Peyer's patch (tissue), 4 donors: Measurements from ENCODE around the gene DROSHA. TPM values are rescaled to one million over a fixed set of nuclear protein-coding genes. Genes with fewer than 3 reads are reported as not detected.

Experiments
- DNase-seq, 3 donors: peaks; one replicate each; pipeline ENCODE4 v3.0.0-alpha.2; 2017 to 2019
- H3K27ac ChIP-seq, 4 donors: fragments of 200-600 bp; sonication (generic); one replicate each; pipeline ENCODE4 v1.5.1; 2016 to 2019
- H3K27me3 ChIP-seq, 2 donors: fragments of 200-600 bp; sonication (generic); one replicate each; pipeline ENCODE4 v1.5.1; 2019
- H3K36me3 ChIP-seq, 3 donors: fragments of 200-600 bp; sonication (generic); one replicate each; pipeline ENCODE4 v1.5.1; 2016 to 2019
- H3K4me1 ChIP-seq, 4 donors: fragments of 200-600 bp; sonication (generic); one replicate each; pipeline ENCODE4 v1.5.1; 2016 to 2019
- H3K4me3 ChIP-seq, 4 donors: fragments of 200-600 bp; sonication (generic); 1 replicate in 3 of 4; 2 replicates in 1 of 4; pipeline ENCODE4 v1.5.1; 2016 to 2019; ENCODE audit warnings: mild to moderate bottlenecking in 1 of 4
- H3K9me3 ChIP-seq, 4 donors: fragments of 200-600 bp; sonication (generic); one replicate each; pipeline ENCODE4 v1.5.1; 2016 to 2019; ENCODE audit warnings: mild to moderate bottlenecking in 1 of 4
- POLR2A ChIP-seq, 2 donors: fragments of 450-650 bp; IDR thresholded peaks; one replicate each; pipeline ENCODE4 v1.5.1; 2017; ENCODE audit warnings: antibody characterized with exemption in 2 of 2, mild to moderate bottlenecking in 2 of 2, moderate library complexity in 2 of 2
- total RNA-seq, 4 donors: library from RNA; depleted of rRNA; stranded (reverse); fragments of >200 nt; gene quantifications; one replicate each; pipeline ENCODE4 v1.1.0, GENCODE V29; 2016
- TF ChIP-seq, protein P1 (sequence below), 6 experiments: fragments of 450-650 bp in 4 of 6; fragments of 200-600 bp in 2 of 6; sonication (generic) in 1 of 6; IDR thresholded peaks; one replicate each; pipeline ENCODE4 v1.5.1; 2017 to 2019; ENCODE audit warnings: antibody characterized with exemption in 6 of 6, mild to moderate bottlenecking in 3 of 6, moderate library complexity in 1 of 6

The DROSHA gene
- total RNA-seq, 4 donors from 2014 or later = 41.9 to 142 (median 59.0) TPM

DNA sequence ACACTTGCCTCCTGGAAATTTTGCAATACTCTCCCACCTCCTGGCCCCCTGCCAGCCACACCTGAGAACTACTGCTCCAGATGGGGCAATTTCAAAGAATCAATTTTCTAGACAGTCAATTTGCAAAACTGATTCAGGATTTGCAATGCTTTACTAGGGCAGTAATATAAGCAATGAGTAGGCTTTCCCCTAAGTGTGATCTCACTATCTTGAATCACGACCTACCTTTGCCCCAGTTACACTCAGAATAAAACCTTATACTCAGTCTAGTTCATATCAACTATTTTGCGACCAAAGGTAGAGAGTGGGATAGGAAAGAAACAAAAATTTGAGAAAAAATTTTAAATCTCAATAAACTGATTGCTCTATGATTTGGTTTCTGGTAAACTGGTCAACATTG lies 54.4 kb downstream of the DROSHA start:
- Histone ChIP-seq H3K4me3 (no peak overlapping the region), H3K4me1 (no peaks in the 10 kb centered on the region), H3K9me3 (no peaks in the 10 kb centered on the region), H3K27ac (no peak overlapping the region), H3K36me3 (peaks cover 0 to 18% (median 0%) of the 10 kb centered on the region in 3 donors), H3K27me3 (no peaks in the 10 kb centered on the region)
- no peak for DNase-seq
- TF ChIP-seq, protein P1, sequence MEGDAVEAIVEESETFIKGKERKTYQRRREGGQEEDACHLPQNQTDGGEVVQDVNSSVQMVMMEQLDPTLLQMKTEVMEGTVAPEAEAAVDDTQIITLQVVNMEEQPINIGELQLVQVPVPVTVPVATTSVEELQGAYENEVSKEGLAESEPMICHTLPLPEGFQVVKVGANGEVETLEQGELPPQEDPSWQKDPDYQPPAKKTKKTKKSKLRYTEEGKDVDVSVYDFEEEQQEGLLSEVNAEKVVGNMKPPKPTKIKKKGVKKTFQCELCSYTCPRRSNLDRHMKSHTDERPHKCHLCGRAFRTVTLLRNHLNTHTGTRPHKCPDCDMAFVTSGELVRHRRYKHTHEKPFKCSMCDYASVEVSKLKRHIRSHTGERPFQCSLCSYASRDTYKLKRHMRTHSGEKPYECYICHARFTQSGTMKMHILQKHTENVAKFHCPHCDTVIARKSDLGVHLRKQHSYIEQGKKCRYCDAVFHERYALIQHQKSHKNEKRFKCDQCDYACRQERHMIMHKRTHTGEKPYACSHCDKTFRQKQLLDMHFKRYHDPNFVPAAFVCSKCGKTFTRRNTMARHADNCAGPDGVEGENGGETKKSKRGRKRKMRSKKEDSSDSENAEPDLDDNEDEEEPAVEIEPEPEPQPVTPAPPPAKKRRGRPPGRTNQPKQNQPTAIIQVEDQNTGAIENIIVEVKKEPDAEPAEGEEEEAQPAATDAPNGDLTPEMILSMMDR (IDR thresholded peaks at IDR 0.05) = no peak
- no peak for TF ChIP-seq POLR2A (IDR thresholded peaks at IDR 0.05)

DNA sequence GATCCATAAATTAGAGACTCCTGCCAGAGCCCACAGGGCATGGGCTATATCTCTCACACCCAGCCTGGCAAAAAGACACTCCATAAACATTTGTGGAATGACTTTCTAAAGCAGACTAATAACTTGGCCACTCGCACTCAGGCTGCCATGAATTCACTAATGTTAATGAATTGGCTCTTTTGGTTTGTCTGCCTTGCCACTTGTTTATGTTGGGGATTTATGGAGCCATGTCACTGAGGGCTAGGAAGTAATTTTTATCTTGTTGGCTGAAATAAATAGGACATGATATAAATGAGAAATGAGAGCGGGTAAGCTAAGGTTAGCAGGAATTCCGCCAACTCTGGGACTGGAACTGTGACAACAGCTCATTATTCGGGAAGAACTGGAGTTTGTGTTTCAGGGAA lies 55.2 kb downstream of the DROSHA start:
- Histone ChIP-seq H3K4me3 (no peak overlapping the region), H3K36me3 (peaks cover 0 to 13% (median 0%) of the 10 kb centered on the region in 3 donors), H3K9me3 (no peaks in the 10 kb centered on the region), H3K4me1 (no peaks in the 10 kb centered on the region), H3K27ac (no peak overlapping the region), H3K27me3 (no peaks in the 10 kb centered on the region)
- TF ChIP-seq, protein P1 (IDR thresholded peaks at IDR 0.05) = no peak
- TF ChIP-seq POLR2A (IDR thresholded peaks at IDR 0.05) = no peak
- no peak for DNase-seq

DNA sequence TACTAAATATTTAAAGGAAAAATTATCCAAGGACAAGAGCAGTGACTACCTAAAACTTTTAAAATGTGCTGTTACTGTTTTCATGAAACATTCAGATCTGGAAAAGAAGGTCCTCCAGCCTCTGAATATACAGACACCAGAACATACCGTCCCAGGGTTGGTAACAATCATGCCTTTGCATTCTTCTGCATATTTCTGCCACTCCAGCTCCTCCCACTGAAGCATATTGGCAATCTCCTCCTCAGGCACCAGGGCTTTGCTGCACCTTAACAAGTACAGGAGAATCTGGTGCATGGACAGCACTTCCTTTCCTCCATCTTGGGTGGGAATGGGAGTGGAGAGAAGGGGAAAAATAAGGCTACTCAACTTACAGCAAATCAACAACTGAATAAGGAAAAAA lies 60.0 kb downstream of the DROSHA start:
- Histone ChIP-seq H3K27ac (no peak overlapping the region), H3K27me3 (no peaks in the 10 kb centered on the region), H3K36me3 (peaks cover 0 to 18% (median 0%) of the 10 kb centered on the region in 3 donors), H3K4me3 (no peak overlapping the region), H3K4me1 (no peaks in the 10 kb centered on the region), H3K9me3 (no peaks in the 10 kb centered on the region)
- no peak for DNase-seq
- TF ChIP-seq, protein P1 (IDR thresholded peaks at IDR 0.05) = no peak
- TF ChIP-seq POLR2A (IDR thresholded peaks at IDR 0.05) = no peak

DNA sequence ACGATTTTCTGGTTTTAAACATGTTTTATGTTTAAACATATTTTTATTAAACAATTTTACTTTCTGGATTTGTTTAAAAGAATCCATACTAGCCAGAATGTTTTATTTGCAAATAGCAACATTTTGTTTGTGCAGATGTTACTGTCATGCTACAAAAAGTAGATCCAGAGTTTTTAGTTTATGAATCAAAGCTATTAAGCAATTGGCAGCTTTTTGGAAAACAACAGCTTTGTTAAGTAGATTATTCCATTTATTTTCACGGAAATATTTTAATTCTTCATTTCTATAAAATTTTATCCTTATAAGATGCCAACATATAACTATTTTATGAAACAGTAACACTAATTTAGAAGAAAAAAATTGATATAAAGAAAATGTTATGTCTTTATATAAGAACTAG lies 60.9 kb downstream of the DROSHA start:
- TF ChIP-seq, protein P1 (IDR thresholded peaks at IDR 0.05) = no peak
- no peak for TF ChIP-seq POLR2A (IDR thresholded peaks at IDR 0.05)
- Histone ChIP-seq H3K9me3 (no peaks in the 10 kb centered on the region), H3K27ac (no peak overlapping the region), H3K36me3 (peaks cover 0 to 27% (median 0%) of the 10 kb centered on the region in 3 donors), H3K27me3 (no peaks in the 10 kb centered on the region), H3K4me3 (no peak overlapping the region), H3K4me1 (no peaks in the 10 kb centered on the region)
- no peak for DNase-seq

GRCh38 chr5:31470608-31471007 lies 61.3 kb downstream of the DROSHA start:
- TF ChIP-seq, protein P1 (IDR thresholded peaks at IDR 0.05) = no peak
- TF ChIP-seq POLR2A (IDR thresholded peaks at IDR 0.05) = no peak
- DNase-seq = no peak
- H3K4me1 ChIP-seq = no peaks in the 10 kb centered on the region
- no peaks in the 10 kb centered on the region for H3K27me3 ChIP-seq
- no peak overlapping the region for H3K27ac ChIP-seq
- no peaks in the 10 kb centered on the region for H3K9me3 ChIP-seq
- no peak overlapping the region for H3K4me3 ChIP-seq
- H3K36me3 ChIP-seq = peaks cover 0 to 31% (median 0%) of the 10 kb centered on the region in 3 donors

DNA sequence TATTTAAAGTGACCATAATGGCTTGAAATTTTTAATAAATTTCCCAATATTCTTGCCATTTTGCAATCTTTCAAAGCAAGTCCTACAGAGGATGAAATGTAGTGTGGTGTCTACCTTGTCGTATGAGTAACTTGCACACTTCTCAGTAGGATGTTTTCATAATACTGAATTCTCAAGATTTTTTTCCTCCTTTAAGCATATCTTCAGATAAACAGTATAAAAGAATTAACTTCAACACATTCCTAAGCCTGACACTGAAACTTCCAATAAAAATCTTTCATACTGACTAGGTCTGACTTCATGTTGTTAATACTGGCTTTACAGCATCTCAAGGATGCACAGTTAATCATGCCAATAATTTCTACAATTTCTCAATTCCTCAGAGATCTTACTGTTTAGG lies 62.0 kb downstream of the DROSHA start:
- H3K9me3 ChIP-seq = no peaks in the 10 kb centered on the region
- no peak overlapping the region for H3K27ac ChIP-seq
- H3K27me3 ChIP-seq = no peaks in the 10 kb centered on the region
- DNase-seq = no peak
- TF ChIP-seq POLR2A (IDR thresholded peaks at IDR 0.05) = no peak
- TF ChIP-seq, protein P1 (IDR thresholded peaks at IDR 0.05) = no peak
- peaks cover 0 to 35% (median 0%) of the 10 kb centered on the region in 3 donors for H3K36me3 ChIP-seq
- H3K4me1 ChIP-seq = no peaks in the 10 kb centered on the region
- H3K4me3 ChIP-seq = no peak overlapping the region
